Osteoblast (primary cell): ENCODE results near the gene THSD7A. TPM values are rescaled to one million over a fixed set of nuclear protein-coding genes. Genes with fewer than 3 reads are reported as not detected.

Experiments used
- DNase-seq: peaks from one replicate; pipeline ENCODE4 v3.0.0; 2011; ENCODE audit warnings: low spot score, mixed read lengths; ENCODE audit not compliant: insufficient read length; ENCODE audit errors: missing footprints
- H2AFZ ChIP-seq: 2 replicates; pipeline ENCODE4 v1.6.0; 2011; ENCODE audit warnings: mild to moderate bottlenecking, low read length
- H3K27ac ChIP-seq: 2 replicates; pipeline ENCODE4 v1.5.1; 2011; ENCODE audit warnings: mild to moderate bottlenecking, low read depth, low read length, moderate library complexity
- H3K27me3 ChIP-seq: 2 replicates; pipeline ENCODE4 v1.6.0; 2012; ENCODE audit warnings: mild to moderate bottlenecking, control low read depth, inconsistent platforms, low read length, moderate library complexity; ENCODE audit not compliant: insufficient read depth
- H3K36me3 ChIP-seq: 2 replicates; pipeline ENCODE4 v1.5.1; 2011; ENCODE audit warnings: mild to moderate bottlenecking, low read length, control low read depth, moderate library complexity; ENCODE audit not compliant: insufficient read depth
- H3K4me1 ChIP-seq: 2 replicates; pipeline ENCODE4 v1.5.1; 2011; ENCODE audit warnings: mild to moderate bottlenecking, low read length, control low read depth, moderate library complexity; ENCODE audit not compliant: insufficient read depth
- H3K4me2 ChIP-seq: 2 replicates; pipeline ENCODE4 v1.6.0; 2011; ENCODE audit warnings: mild to moderate bottlenecking, low read length; ENCODE audit not compliant: insufficient read depth
- H3K4me3 ChIP-seq: fragments of 200-600 bp; sonication (generic); 3 replicates; pipeline ENCODE4 v1.5.1; 2012; ENCODE audit warnings: mild to moderate bottlenecking, low read length, inconsistent platforms; ENCODE audit not compliant: insufficient read depth
- H3K79me2 ChIP-seq: 2 replicates; pipeline ENCODE4 v1.6.0; 2012; ENCODE audit warnings: mild to moderate bottlenecking, low read length, control low read depth, inconsistent platforms; ENCODE audit not compliant: insufficient read depth
- H3K9me3 ChIP-seq: 2 replicates; pipeline ENCODE4 v1.5.1; 2011; ENCODE audit warnings: low read depth, low read length, control low read depth
- H4K20me1 ChIP-seq: 2 replicates; pipeline ENCODE4 v1.6.0; 2012; ENCODE audit warnings: mild to moderate bottlenecking, low read length, control low read depth; ENCODE audit not compliant: insufficient read depth
- total RNA-seq: library from RNA; depleted of rRNA; stranded (reverse); fragments of >200 nt; gene quantifications from 2 replicates; pipeline ENCODE4 v1.2.3, GENCODE V29; 2012
- TF ChIP-seq, protein P1 (sequence below): IDR thresholded peaks from 2 replicates; pipeline ENCODE4 v1.5.1; 2011; ENCODE audit warnings: mild to moderate bottlenecking, low read depth, low read length, moderate library complexity; ENCODE audit errors: extremely low read depth

THSD7A gene
- total RNA-seq, 1 donor, result under 0.01 TPM

DNA sequence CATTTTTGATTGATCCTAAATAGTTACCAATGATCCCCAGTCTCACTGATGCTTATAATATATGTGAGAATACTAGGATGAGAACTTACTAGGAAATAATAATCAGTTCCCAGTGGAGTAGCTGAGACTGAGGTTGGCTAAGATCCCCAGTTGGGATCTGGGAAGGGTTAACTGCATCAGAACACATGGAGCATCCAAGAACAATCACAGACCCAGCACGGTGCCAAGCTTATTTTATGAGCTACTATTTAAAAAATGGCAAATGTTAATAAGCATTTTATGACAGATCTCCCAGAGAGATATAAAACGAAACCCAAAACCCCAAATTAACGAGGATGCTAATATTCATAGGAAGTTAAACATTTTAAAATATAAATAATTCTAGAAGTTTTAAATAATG lies 379.5 kb downstream of the THSD7A start:
- H3K79me2 ChIP-seq, result no peaks in the 10 kb centered on the region
- H3K27me3 ChIP-seq, result no peaks in the 10 kb centered on the region
- TF ChIP-seq, protein P1, sequence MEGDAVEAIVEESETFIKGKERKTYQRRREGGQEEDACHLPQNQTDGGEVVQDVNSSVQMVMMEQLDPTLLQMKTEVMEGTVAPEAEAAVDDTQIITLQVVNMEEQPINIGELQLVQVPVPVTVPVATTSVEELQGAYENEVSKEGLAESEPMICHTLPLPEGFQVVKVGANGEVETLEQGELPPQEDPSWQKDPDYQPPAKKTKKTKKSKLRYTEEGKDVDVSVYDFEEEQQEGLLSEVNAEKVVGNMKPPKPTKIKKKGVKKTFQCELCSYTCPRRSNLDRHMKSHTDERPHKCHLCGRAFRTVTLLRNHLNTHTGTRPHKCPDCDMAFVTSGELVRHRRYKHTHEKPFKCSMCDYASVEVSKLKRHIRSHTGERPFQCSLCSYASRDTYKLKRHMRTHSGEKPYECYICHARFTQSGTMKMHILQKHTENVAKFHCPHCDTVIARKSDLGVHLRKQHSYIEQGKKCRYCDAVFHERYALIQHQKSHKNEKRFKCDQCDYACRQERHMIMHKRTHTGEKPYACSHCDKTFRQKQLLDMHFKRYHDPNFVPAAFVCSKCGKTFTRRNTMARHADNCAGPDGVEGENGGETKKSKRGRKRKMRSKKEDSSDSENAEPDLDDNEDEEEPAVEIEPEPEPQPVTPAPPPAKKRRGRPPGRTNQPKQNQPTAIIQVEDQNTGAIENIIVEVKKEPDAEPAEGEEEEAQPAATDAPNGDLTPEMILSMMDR, result no peak
- H3K4me2 ChIP-seq, result no peak overlapping the region
- H2AFZ ChIP-seq, result no peak overlapping the region
- no peak for DNase-seq
- H3K4me1 ChIP-seq, result no peaks in the 10 kb centered on the region
- H3K4me3 ChIP-seq, result no peak overlapping the region
- no peaks in the 10 kb centered on the region for H3K9me3 ChIP-seq
- H3K36me3 ChIP-seq, result no peaks in the 10 kb centered on the region
- no peak overlapping the region for H3K27ac ChIP-seq
- H4K20me1 ChIP-seq, result no peaks in the 10 kb centered on the region

DNA sequence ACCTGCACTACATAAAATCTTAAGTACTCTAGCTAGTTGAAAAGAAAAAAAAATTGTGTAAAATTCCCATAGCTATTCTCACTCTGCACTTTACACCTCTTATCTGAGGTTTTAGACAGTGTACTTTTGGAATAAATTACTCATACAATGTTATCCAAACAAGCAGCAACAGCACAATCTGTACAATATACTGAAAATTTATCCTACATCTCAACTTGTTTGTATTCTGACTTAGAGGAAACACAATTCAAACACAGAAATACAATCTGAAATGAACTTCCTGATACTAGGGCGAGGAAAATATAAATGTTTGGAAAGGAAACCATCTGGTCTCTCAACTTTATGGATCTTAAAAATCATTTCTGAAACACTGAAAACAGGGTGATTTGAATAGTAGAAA lies 381.7 kb downstream of the THSD7A start:
- Histone ChIP-seq H3K4me1 (no peaks in the 10 kb centered on the region), H3K4me3 (no peak overlapping the region), H3K36me3 (no peaks in the 10 kb centered on the region), H3K4me2 (no peak overlapping the region), H3K27ac (no peak overlapping the region), H4K20me1 (no peaks in the 10 kb centered on the region), H3K27me3 (no peaks in the 10 kb centered on the region), H2AFZ (no peak overlapping the region), H3K79me2 (no peaks in the 10 kb centered on the region), H3K9me3 (no peaks in the 10 kb centered on the region)
- no peak for DNase-seq
- TF ChIP-seq, protein P1, result no peak

DNA sequence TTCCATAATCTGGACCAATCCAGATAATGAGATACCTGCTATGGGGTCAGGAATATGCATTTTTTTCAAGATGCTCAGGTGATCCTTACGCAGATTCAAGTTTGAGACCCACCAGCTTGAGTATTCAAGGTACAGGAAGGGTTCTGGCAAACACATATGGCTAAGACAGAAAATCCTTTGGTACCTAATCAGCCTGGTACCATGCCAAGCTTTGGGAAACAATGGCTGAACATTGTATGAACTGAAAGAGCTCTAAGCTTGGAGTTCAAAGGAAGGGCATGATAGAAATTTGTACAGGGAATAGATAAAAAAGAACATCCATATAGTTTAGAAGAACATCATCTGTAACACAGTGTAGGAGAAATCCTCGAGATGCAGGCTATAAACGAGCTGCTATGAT lies 382.7 kb downstream of the THSD7A start:
- no peaks in the 10 kb centered on the region for H3K36me3 ChIP-seq
- no peak overlapping the region for H3K4me3 ChIP-seq
- no peak overlapping the region for H3K4me2 ChIP-seq
- DNase-seq, result no peak
- H3K79me2 ChIP-seq, result no peaks in the 10 kb centered on the region
- H2AFZ ChIP-seq, result no peak overlapping the region
- no peak overlapping the region for H3K27ac ChIP-seq
- TF ChIP-seq, protein P1, result no peak
- H4K20me1 ChIP-seq, result no peaks in the 10 kb centered on the region
- H3K4me1 ChIP-seq, result no peaks in the 10 kb centered on the region
- H3K27me3 ChIP-seq, result no peaks in the 10 kb centered on the region
- H3K9me3 ChIP-seq, result no peaks in the 10 kb centered on the region

DNA sequence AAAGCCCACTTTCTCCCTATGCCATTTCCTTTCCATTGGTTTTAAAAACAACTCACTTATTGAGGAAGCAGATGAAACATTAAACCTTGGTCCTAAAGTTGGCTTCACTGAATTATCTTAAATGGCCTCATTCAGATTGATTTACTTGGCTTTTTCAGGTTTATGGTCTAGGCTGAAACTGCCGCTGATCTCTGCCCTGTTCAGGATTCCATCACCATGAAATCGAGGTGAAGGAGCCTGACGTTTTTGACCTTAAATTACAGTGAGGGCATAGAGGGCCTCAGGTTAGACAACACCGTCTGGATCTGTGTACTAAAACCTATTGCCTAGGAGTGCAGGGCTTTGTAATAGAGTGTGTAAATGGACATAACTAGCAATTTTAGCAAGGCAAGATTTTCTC lies 383.7 kb downstream of the THSD7A start:
- no peak for DNase-seq
- no peaks in the 10 kb centered on the region for H3K27me3 ChIP-seq
- no peaks in the 10 kb centered on the region for H3K36me3 ChIP-seq
- no peaks in the 10 kb centered on the region for H4K20me1 ChIP-seq
- H3K9me3 ChIP-seq, result no peaks in the 10 kb centered on the region
- TF ChIP-seq, protein P1, result no peak
- no peak overlapping the region for H3K4me3 ChIP-seq
- no peaks in the 10 kb centered on the region for H3K79me2 ChIP-seq
- no peaks in the 10 kb centered on the region for H3K4me1 ChIP-seq
- H3K27ac ChIP-seq, result no peak overlapping the region
- no peak overlapping the region for H2AFZ ChIP-seq
- no peak overlapping the region for H3K4me2 ChIP-seq
